HG02885 (cell line): ENCODE measurements around the gene IL18.
"Not testable (repeated sequence)": the region's sequence is repeated elsewhere in the genome, so short reads cannot be mapped to it uniquely, and the experiment has no call there.

Source experiments
- ATAC-seq: cut with Tn5 transposase; IDR thresholded peaks from one replicate; pipeline ENCODE4 v1.9.1; 2021; ENCODE audit warnings: mild to moderate bottlenecking; ENCODE audit not compliant: unreplicated experiment, poor library complexity

IL18 gene

DNA sequence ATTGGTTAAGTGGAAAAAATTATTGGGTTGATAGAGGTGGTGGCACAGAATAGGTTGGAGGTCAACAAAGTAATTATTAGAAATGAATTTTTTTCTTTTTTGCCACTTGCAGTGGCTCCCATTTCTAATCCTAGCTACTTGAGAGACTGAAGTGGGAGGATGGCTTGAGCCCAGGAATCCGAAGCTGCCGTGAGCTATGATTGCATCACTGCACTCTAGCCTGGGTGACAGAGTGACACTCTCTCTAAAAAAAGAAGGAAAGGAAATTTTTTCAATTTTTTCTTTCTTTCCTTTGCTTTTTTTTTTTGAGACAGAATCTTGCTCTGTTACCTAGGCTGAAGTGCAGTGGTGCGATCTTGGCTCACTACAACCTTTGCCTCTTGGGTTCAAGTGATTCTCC, 9.3 kb upstream of the IL18 start:
- ATAC-seq: no peak

DNA sequence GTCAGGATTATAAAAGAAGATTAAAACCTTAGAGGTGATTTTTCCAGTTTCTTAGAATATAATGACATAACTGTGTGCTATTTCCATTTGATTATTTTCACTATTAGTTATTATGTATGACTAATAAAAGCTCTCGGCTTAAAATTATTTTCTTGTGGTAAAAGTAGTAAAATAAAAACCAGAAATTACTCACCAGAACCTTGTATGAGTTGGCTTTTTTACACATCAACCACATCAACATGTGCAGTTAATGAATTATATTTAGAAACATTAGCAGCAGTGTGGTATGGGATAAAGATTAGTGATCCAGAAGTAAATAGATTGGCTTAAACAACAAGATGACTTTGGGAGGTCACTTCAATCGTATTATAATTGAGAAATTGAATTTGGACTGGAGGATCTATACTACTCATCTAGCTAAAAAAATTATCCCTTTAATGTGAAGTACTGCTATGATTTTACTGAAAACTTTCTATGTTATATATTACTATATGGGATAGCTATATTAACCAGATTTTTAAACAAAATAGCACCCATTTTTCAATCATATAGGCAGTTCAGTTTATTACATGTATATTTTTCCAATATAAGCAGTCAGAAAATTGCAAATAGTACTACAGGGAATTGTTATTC, 8.6 kb upstream of the IL18 start:
- ATAC-seq: peak; percentile 69

DNA sequence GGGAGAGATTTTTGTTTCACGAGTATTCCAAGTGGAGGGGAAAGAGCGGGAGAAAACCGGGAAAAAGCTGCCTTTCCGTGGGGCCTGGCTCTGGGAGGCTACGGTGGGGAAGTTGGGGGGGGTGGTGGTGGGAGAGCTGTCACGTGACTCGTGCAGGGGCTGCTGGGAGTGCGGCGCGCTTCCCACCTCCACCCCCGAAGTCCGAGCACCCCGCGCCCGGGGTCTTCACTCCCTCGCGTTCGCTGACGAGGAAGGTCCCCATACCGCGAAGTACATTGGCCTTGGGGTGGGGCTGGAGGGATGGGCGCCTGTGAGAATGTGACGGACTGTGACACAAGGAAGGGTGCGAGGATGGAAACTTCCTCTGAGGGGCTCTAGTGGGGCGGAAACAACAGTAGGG, 3.3 kb upstream of the IL18 start, which contains the start of gene TEX12:
Gene TEX12, plus strand, starts transcription at position 228 of the 400 bp plus-strand sequence. CDS start 1,897 bp downstream, outside the sequence.
- ATAC-seq: no peak

DNA sequence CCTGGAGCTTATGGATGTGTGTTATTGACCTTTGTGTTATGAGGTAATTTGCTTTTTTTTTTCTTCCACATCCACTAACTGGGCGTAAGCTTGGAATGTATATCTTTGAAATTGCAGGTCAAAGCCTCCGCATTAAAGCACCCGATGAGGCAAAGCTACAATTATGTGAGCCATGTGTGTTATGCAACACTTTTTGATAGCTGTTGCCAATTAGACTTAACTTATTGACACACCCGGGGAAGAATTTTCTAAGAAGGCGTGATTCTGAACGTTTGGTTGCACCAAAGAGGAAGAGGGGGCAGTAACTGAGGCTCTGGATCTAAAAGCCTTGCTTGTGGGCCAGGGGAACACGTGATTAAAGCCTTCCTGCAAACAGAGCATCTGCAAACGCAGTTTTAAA, 2.7 kb upstream of the IL18 start:
- no peak for ATAC-seq

DNA sequence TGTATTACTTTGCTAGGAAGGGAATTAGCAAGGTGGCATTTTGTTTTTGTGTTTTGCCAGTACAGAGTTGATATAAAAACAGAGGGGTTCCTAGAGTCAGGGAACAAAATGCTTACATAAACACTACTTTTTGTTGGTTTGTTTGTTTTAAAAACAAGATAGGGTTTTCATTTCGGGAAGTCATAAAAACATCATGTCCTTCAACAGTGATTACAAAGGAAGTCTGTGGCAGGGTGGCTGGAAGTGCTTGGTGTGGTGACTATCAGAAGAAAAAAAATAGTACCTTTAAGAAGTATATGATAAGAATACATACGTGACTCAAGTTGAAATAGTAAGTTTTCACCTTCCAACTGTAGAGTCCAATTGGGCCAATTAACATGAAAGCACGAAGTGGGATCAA, 1.2 kb upstream of the IL18 start:
- ATAC-seq: no peak

DNA sequence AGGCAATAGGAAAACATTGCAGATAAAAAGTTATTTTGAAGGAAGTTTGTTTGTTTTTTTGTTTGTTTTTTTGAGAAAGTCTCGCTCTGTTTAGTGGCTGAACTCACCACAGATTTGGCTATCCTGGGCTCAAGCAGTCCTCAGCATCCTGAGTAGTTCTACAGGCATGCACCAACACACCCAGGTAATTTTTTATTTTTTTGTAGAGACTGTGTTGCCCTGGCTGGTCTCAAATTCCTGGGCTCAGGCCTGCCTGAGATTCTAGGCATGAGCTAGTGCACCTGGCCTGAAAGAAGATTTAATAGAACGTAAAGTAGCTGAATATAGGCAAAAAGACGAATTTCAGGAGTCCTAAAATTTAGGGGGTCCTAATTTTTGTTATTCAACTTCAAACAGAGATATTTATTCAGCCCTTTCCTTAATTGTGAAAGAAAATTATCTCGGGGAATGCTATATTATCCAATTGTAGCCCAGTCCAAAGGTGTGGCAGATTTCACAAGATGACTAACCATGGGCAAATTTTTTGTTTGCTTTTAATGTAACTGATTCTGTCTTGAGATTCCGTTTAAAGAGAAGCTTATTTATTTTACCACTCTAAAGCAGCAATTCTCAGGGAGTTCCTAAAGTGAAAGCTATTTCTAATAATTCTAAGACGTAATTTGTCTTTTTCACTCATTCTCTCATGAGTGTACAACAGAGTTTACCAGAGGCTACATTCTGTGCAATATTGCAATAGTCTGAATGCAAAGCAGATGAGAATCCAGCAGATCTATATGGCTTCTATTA, 940 bp downstream of the IL18 start:
- ATAC-seq: no peak

DNA sequence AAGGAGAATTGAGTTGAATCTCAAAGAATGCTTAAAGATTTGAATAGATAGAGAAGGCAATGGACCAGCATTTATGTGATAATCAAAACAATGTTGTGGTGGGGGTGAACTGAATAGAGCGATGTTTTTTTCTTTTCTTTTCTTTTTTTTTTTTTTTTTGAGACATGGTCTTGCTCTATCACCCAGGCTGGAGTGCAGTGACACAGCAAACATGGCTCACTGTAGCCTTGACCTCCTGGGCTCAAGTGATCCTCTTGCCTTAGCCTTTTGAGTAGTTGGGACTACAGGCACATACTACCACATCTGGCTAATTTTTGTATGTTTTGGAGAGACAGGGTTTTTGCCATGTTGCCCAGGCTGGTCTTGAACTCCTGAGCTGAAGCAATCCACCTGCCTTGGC, 1.7 kb downstream of the IL18 start:
- not testable (repeated sequence) for ATAC-seq

DNA sequence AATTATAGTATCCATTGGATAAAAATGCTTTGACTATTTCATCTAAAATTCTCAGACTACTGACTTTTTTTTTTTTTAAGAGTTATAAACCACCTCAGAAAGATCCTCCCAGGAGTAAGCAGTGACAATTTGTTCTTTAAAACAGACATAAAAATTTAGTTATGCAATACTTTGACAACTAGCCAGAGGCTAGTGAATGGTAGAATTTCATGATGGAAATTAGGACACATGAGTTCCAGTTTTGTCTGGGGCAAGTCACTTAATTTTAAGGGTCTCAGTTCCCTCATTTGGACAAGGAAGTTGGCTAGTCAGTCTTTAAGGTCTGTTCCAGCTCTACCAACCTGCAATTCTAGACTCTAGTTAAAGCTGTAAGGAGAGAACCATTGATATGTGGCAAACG, 2.9 kb downstream of the IL18 start:
- no peak for ATAC-seq

DNA sequence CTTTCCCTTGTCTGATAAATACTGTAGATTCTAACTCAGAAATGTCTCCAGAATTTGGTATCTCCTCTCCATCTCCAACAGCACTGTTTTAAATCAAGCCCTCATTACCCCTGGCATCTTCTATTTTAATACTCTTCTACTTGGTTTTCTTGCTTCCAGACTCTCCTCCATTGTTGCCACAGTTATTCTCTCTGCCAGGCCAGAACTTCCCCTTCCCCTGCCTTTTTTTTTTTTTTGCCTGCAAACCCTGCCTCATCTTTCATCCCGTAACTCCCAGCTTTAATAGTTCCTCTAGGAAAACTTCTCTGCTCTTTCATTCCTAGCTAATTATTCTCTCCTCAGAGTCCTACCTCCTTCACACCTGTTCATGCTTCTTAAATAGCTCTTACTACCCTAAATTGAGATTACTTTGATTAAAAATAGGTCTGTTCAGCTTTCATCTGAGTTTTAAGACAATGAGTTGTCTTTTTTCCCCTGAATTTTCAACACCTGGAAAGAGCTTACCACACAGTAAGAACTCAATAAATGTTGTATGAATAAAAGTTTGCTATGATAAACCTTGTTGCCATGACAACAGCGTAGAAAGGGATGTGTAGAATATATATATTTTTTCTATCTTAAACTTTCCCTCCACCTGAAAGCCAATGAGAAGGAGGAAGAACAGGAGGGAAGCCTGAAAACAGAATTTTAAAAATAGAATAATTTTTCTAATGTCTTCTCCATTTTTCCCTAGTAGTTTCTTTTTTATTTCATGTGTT, 3.6 kb downstream of the IL18 start:
- ATAC-seq: no peak

DNA sequence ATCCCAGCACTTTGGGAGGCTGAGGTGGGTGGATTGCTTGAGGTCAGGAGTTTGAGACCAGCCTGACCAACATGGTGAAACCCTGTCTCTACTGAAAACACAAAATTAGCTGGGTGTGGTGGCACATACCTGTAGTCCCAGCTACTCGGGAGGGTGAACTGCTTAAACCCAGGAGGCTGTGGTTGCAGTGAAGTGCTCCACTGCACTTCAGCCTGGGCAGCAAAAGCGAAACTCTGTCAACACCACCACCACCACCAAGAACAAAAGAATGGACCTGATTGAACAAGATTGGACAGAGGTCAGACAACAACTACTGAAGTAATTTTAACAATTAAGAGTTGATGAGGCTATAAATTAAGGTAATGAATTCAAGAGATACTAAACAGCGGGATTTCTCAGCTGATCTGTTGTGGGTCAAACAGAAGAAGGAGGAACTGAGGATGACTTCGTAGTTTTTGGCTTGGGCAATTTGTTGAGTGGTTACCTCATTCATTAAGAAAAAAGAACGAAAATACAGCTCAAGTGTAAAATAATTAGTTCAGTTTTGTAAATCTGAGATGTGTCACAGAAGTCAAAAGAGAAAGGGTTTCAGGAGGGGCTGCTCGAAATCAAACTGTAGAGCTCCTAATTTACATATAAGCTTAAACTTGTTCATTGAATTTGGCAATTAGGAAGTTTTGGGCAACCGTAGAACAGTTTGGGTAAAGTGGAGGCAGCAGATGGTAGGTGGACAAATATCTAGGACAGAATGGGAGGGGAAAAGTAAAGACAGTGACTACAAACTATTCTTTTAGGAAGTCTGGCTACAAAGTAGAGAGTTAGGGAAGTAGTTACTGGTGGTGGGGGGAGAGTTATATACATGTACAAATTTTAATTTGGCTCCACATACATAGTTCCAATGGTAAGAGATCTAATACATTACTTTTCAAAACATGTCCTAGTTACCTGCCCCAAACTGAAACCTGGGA, 4.5 kb downstream of the IL18 start:
- ATAC-seq: no peak

DNA sequence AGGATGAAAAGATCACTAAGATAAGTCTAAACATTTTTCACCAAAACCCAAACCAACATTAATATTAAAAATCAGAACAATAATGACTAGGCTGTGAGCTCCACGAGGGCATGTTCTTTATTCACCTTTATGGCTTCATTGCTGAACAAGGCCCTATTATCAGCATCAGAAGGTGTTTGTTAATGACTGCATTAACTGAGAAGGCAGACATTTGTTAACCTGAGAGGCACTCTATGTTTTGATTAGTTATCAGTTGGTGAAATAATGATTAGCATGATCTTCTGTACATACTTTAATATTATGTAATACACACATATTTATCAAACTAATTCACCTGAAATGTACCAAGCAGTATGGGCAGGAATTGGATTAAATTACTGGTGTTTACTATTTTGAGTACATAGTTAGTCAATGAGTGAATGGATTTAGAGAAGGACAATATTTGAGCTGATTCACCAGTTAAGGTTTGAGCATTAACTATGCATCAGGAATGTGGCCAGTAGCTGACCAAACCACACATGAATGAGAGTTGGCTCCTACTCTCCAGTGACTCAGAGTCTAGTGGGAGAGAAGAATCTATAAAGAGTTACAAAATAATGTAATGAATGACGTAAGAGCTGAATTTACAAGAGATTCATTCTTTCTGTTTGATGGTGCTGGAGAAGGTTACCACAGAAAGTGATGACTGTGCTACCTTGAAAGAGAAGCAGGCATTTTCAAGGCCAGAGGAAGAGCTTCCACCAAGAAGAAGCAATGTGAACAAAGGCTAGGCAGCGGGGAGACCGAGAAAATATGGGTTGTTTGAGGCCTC, 6.7 kb downstream of the IL18 start:
- no peak for ATAC-seq

DNA sequence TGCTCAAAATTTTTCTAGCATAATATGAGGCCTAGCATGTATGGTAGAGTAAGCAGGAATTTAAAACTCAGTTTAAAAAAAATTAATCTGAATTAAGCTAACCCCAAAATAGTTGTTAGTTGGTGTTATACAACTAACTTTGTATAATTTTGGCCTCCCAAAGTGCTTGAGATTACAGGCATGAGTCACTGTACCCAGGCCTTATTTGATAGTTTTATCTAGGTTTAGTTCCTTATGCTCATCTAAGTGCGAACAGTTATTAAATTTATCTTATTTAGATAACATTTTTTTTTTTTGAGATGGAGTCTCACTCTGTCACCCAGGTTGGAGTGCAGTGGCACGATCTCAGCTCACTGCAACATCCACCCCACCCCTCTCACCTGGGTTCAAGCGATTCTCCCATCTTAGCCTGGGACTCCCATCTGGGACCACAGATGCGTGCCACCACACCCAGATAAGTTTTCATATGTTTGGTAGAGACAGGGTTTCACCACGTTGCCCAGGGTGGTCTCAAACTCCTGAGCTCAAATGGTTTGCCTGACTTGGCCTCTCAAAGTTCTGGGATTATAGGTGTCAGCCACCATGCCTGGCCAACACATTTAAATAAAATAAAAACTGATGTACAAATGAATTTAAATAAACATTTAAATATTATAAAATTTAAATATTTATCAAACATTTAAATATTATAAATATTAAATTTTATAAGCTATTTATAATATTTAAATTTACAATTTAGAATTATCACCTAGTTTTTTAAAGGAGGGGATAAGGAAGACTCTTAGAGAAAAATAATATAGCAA, 7.5 kb downstream of the IL18 start:
- ATAC-seq: no peak

DNA sequence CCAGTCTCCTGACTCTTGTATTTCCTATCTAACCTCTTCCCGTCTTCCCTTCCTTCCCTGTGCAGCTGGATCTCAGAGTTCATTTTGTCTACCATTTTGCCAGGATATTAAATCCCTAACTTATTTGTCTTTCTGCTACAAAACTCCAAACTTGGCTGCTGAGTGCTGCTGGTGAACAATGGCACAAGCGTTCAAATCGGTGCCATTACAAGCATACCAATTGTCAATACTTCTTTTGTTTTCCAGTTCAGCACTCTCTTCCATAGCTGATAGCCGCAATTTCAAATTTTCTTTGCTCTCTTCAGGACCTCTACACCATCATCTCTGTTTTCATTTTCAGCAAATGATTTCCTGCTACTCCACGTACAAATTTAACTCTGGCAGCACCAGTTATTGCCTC, 13.4 kb downstream of the IL18 start:
- no peak for ATAC-seq

DNA sequence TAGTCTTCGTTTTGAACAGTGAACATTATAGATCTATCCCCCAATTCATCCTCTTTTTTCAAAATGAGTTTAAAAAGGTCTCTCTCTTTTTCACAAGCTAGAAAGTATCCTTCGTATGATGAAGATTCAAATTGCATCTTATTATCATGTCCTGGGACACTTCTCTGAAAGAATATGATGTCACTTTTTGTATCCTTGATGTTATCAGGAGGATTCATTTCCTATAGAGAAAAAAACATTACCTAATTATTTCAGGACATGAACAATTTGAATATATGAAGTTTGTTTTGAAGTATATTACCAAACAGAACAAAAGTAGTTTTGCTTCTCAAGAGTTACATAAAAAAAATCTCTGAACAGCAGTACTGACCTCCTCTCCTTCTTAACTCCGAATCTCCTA, 20.3 kb downstream of the IL18 start:
- no peak for ATAC-seq

DNA sequence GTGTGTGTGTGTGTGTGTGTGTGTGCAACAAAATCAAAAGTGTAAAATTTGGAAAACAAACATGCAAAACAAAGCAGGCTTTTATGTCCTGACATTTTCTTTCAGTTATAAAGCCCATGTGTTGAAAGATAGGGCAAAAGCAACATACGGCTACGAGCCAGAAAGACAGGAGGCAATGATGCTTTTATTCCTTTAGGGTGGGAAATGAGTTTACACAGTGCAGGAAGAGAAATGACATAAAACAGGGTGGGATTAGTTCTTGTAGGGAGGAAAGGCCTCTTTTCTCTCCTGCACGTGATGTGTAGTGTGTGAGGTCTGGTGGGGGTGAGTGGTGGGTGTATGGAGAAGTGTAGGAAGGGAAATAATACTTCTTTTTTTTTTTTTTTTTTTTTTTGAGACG, 29.4 kb downstream of the IL18 start:
- ATAC-seq: no peak

DNA sequence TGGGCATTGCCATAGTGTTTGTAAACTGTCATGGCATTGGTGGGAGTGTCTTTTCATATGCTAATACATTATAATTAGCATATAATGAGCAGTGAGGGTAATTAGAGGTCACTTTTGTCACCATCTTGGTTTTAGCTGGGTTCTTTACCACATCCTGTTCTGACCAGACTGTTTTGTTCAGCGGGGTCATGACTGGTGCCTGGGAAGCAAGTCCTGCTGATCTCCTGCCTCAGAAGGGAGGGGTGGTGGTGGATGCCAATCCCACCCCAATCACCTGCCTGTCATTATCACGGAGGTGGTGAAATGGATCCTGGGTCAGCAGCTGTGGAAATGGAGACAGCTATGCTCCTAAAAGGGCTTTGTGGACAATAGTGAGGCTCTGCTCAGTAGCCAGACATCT, 31.2 kb downstream of the IL18 start:
- no peak for ATAC-seq

DNA sequence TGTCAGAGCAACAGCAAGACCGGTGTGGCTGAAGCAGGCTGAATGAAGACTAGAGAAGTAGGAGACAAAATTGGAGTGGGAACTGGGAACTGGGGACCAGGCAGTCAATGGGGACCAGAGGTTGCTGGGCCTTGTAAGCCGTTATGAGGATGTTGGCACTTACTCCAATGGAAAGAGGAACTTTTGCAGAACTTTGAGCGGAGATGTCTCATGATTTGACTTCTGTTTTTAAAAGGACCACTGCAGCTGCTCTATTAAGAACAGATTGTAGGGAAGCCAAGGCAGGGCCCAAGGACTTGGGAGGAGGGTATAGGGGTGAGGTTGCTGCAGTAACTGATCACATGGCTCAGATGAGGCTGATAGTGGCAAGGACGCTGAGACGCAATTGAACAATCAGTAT, 34.2 kb downstream of the IL18 start:
- no peak for ATAC-seq

DNA sequence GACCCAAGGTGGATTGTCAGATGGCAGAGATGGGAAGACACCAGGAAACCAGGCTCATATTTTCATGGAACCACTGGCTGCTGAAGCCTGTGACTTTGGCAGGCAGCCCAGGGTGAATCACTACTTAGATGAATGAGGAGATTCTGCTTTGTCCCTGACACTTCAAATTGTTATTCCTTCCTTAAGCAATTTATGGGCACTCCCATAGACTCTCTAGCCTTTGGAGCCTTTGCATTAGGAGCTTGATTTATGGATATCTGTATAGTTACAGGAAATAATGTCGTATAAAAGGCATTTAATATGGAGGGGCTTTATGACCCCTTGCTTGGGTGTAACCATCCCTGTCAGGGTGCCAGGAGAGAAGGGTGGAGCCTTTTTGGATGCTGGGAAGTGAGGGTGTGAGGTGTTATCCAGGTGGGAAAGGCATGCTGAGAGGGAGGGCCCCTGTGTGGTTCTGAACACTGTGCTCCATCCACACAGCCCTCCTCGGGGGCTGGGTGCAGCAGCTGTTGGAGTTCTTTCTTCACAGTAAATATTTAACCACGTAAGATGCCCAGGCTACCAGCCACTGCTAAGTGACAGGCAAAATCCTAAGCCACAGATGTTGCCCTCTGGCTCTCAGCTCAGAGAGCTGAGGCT, 35.3 kb downstream of the IL18 start:
- ATAC-seq: no peak
